ENCODE measurements around the gene ADGRV1.
A peak's percentile ranks its signal among the peaks of the same experiment; 100 is the strongest.

Gene ADGRV1

DNA sequence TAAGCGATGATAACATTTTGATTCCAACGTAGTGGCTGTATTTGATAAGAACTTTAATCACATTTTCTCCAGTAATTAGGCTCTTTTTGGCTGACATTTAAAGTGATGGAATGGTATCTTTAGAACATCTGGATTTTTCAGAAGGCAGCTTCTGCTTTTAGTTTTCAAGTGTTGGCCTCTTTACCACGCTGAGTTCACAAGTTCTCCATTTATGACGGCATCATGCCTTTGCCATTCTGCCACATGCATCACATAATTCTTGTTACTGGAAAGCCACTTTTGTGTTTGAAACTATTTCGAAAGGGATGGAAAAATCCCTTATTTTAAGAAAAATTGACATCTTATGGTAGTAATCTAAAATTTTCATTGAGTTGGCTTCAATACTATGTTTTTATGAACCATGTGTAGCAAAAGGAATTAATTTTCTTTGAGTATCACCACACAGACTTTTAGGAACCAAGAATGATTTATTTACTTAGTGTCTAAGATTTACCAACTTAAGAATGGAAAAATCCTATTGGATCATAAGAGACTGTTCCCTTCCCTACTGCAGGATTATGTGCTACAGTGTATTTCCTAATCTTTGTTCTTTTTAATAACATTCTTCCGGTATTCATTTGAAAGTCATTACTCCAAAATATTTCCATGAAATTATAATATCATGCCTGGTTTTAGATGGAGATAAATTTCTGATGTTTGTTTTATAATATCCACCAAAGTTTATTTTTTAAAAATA is 344.2 kb downstream of the ADGRV1 start:
- POLR2A ChIA-PET, result no interaction called here
- TF ChIP-seq ZNF473 (tag by site-specific recombination; IDR thresholded peaks at IDR 0.05) (no peak), ZNF335 (tag by site-specific recombination; conservative IDR thresholded peaks at IDR 0.05) (no peak), ZNF221 (tag by site-specific recombination; IDR thresholded peaks at IDR 0.05; ENCODE audit: borderline replicate concordance) (no peak), ZNF274 (IDR thresholded peaks at IDR 0.05; ENCODE audit: low read length) (no peak), ZNF274 (tag by site-specific recombination; IDR thresholded peaks at IDR 0.05; ENCODE audit: borderline replicate concordance) (no peak), ZNF394 (tag by site-specific recombination; IDR thresholded peaks at IDR 0.05; ENCODE audit: borderline replicate concordance) (no peak), ZNF248 (tag by site-specific recombination; IDR thresholded peaks at IDR 0.05) (no peak), BCL11B (tag by site-specific recombination; IDR thresholded peaks at IDR 0.05; ENCODE audit: low read depth) (no peak), ZNF184 (tag by site-specific recombination; IDR thresholded peaks at IDR 0.05) (no peak), ZNF785 (tag by site-specific recombination; IDR thresholded peaks at IDR 0.05) (no peak), ZNF561 (tag by site-specific recombination; IDR thresholded peaks at IDR 0.05; ENCODE audit: borderline replicate concordance) (no peak), ZNF660 (tag by site-specific recombination; IDR thresholded peaks at IDR 0.05) (no peak), RBAK (tag by site-specific recombination; IDR thresholded peaks at IDR 0.05) (no peak)
- TF ChIP-seq, protein P1, sequence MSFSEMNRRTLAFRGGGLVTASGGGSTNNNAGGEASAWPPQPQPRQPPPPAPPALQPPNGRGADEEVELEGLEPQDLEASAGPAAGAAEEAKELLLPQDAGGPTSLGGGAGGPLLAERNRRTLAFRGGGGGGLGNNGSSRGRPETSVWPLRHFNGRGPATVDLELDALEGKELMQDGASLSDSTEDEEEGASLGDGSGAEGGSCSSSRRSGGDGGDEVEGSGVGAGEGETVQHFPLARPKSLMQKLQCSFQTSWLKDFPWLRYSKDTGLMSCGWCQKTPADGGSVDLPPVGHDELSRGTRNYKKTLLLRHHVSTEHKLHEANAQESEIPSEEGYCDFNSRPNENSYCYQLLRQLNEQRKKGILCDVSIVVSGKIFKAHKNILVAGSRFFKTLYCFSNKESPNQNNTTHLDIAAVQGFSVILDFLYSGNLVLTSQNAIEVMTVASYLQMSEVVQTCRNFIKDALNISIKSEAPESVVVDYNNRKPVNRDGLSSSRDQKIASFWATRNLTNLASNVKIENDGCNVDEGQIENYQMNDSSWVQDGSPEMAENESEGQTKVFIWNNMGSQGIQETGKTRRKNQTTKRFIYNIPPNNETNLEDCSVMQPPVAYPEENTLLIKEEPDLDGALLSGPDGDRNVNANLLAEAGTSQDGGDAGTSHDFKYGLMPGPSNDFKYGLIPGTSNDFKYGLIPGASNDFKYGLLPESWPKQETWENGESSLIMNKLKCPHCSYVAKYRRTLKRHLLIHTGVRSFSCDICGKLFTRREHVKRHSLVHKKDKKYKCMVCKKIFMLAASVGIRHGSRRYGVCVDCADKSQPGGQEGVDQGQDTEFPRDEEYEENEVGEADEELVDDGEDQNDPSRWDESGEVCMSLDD (tag by site-specific recombination; IDR thresholded peaks at IDR 0.05), result no peak
- TF ChIP-seq, protein P2, sequence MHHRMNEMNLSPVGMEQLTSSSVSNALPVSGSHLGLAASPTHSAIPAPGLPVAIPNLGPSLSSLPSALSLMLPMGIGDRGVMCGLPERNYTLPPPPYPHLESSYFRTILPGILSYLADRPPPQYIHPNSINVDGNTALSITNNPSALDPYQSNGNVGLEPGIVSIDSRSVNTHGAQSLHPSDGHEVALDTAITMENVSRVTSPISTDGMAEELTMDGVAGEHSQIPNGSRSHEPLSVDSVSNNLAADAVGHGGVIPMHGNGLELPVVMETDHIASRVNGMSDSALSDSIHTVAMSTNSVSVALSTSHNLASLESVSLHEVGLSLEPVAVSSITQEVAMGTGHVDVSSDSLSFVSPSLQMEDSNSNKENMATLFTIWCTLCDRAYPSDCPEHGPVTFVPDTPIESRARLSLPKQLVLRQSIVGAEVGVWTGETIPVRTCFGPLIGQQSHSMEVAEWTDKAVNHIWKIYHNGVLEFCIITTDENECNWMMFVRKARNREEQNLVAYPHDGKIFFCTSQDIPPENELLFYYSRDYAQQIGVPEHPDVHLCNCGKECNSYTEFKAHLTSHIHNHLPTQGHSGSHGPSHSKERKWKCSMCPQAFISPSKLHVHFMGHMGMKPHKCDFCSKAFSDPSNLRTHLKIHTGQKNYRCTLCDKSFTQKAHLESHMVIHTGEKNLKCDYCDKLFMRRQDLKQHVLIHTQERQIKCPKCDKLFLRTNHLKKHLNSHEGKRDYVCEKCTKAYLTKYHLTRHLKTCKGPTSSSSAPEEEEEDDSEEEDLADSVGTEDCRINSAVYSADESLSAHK (tag by site-specific recombination; IDR thresholded peaks at IDR 0.05), result no peak
- H3K36me3 ChIP-seq (ENCODE audit: control insufficient read depth in 2 of 2, insufficient read depth in 1 of 2, low read length in 2 of 2), result no peaks in the 10 kb centered on the region
- CTCF ChIA-PET, result no interaction called here
- no peak overlapping the region for H3K27ac ChIP-seq (ENCODE audit: extremely low read depth, low read depth, low read length)
- H3K9me3 ChIP-seq (ENCODE audit: control insufficient read depth, insufficient read depth, low read depth, low read length), result no peaks in the 10 kb centered on the region
- no peak overlapping the region for H3K4me3 ChIP-seq (ENCODE audit: low read depth, low read length)
- H3K4me1 ChIP-seq (ENCODE audit: control insufficient read depth, insufficient read depth, low read length), result no peaks in the 10 kb centered on the region

DNA sequence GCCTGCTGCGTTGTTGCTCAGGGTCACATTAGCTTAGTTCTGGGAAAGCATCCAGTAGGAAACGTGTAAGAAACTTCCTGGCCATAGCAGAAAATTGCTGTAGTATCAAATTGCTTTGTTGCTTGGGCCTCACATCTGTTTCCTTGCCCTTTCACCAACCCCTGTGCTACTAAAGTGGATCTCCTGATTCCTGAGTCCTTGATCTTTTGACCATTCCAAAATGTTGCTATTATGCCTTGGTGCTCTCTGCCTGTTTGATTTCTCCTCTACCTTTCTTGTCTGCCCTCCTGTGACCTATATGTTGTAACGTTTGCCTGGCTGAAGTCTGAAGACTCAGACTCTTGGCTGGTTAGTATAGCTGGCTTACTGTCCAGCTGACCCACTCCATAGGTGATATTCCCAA is 350.5 kb downstream of the ADGRV1 start:
- no peak overlapping the region for H3K4me3 ChIP-seq (ENCODE audit: low read depth, low read length)
- peaks cover 23% of the 10 kb centered on the region for H3K4me1 ChIP-seq (ENCODE audit: control insufficient read depth, insufficient read depth, low read length)
- TF ChIP-seq KLF9 (tag by site-specific recombination; IDR thresholded peaks at IDR 0.05; ENCODE audit: low read depth) (no peak), PRDM1 (tag by site-specific recombination; IDR thresholded peaks at IDR 0.05) (0 out of 2 replicates have a peak, but pooled peaks have one; percentile 41), TRIM28 (IDR thresholded peaks at IDR 0.05; ENCODE audit: borderline replicate concordance, low read length) (0 out of 2 replicates have a peak, but pooled peaks have one; percentile 20), ZNF394 (tag by site-specific recombination; IDR thresholded peaks at IDR 0.05; ENCODE audit: borderline replicate concordance) (no peak), ZBTB17 (tag by site-specific recombination; IDR thresholded peaks at IDR 0.05) (0 out of 2 replicates have a peak, but pooled peaks have one; percentile 38)
- H3K27ac ChIP-seq (ENCODE audit: extremely low read depth, low read depth, low read length), result no peak overlapping the region; the same call in 1 of the 2 replicates
- ChIA-PET CTCF (interaction anchor here (1.1 kb wide), 1 partner anchor 23 kb away, joined by 3 read pairs; no protein-coding TSS in a partner anchor), POLR2A (interaction anchor here (0.9 kb wide), 1 partner anchor 472 kb away, joined by 5 read pairs; no protein-coding TSS in a partner anchor)
- no peaks in the 10 kb centered on the region for H3K36me3 ChIP-seq (ENCODE audit: control insufficient read depth in 2 of 2, insufficient read depth in 1 of 2, low read length in 2 of 2)
- H3K9me3 ChIP-seq (ENCODE audit: control insufficient read depth, insufficient read depth, low read depth, low read length), result no peaks in the 10 kb centered on the region
